PC-3 (cell line): ENCODE data around the gene ZNF432. TPM values are rescaled to one million over a fixed set of nuclear protein-coding genes. Genes with fewer than 3 reads are reported as not detected.

ENCODE experiments used
- ATAC-seq: fragments of 200-7000 bp; cut with Tn5 transposase; 2 replicates; pipeline ENCODE4 v1.9.1; 2020; ENCODE audit warnings: mild to moderate bottlenecking, moderate library complexity
- BruUV-seq: library from RNA; stranded (reverse); fragments of 400-500 nt; replicated peaks from 2 replicates; lab custom pipeline; 2021; lab: Mats Ljungman, UMichigan
- CTCF ChIA-PET: fragments of 300-600 bp; sonication (Branson Sonifier 250); formaldehyde crosslinking; loops from one replicate; lab custom pipeline; 2022; ENCODE audit warnings: antibody characterized with exemption; lab: Charles Lee
- POLR2A ChIA-PET: fragments of 300-600 bp; sonication (Branson Sonifier 250); formaldehyde crosslinking; loops from one replicate; lab custom pipeline; 2022; ENCODE audit warnings: antibody characterized with exemption; ENCODE audit not compliant: unreplicated experiment; lab: Charles Lee
- DNase-seq: peaks from one replicate; pipeline ENCODE4 v3.0.0-alpha.2; 2015
- H2AFZ ChIP-seq: fragments of 300-600 bp; sonication (generic); 2 replicates; pipeline ENCODE4 v1.6.0; 2016; ENCODE audit warnings: antibody characterized with exemption, low read length
- H3F3A ChIP-seq: fragments of 300-600 bp; sonication (generic); one replicate; pipeline ENCODE4 v1.6.0; 2017; ENCODE audit warnings: antibody characterized with exemption, low read length, control low read depth, mild to moderate bottlenecking; ENCODE audit not compliant: unreplicated experiment
- H3K27ac ChIP-seq: fragments of 300-600 bp; sonication (generic); 2 replicates; pipeline ENCODE4 v1.5.1; 2016; ENCODE audit warnings: mild to moderate bottlenecking, low read length
- H3K27me3 ChIP-seq: fragments of 300-600 bp; sonication (generic); 2 replicates; pipeline ENCODE4 v1.6.1; 2016; ENCODE audit warnings: low read length, mixed read lengths
- H3K36me3 ChIP-seq: fragments of 300-600 bp; sonication (generic); 2 replicates; pipeline ENCODE4 v1.6.1; 2016; ENCODE audit warnings: low read depth, mixed run types, low read length, mixed read lengths
- H3K4me1 ChIP-seq: fragments of 300-600 bp; sonication (generic); 2 replicates; pipeline ENCODE4 v1.5.1; 2016; ENCODE audit warnings: low read length; ENCODE audit not compliant: insufficient read depth
- H3K4me2 ChIP-seq: fragments of 300-600 bp; sonication (generic); 2 replicates; pipeline ENCODE4 v1.6.0; 2016; ENCODE audit warnings: low read length
- H3K4me3 ChIP-seq: fragments of 300-600 bp; sonication (generic); 2 replicates; pipeline ENCODE4 v1.5.1; 2016; ENCODE audit warnings: mild to moderate bottlenecking, low read length, mixed read lengths
- H3K79me2 ChIP-seq: fragments of 300-600 bp; sonication (generic); 2 replicates; pipeline ENCODE4 v1.6.1; 2017; ENCODE audit warnings: low read length, mixed read lengths
- H3K9ac ChIP-seq: fragments of 300-600 bp; sonication (generic); 2 replicates; pipeline ENCODE4 v1.6.0; 2016; ENCODE audit warnings: mild to moderate bottlenecking, low read length
- H3K9me2 ChIP-seq: fragments of 300-600 bp; sonication (generic); replicated peaks from 2 replicates; pipeline ENCODE4 v1.6.1; 2016; ENCODE audit warnings: mixed run types, low read length, mixed read lengths
- H3K9me3 ChIP-seq: fragments of 300-600 bp; sonication (generic); 2 replicates; pipeline ENCODE4 v1.6.1; 2016; ENCODE audit warnings: low read length, mixed read lengths
- H4K20me1 ChIP-seq: fragments of 300-600 bp; sonication (generic); 2 replicates; pipeline ENCODE4 v1.6.1; 2016; ENCODE audit warnings: low read length, mixed read lengths
- CTCF ChIP-seq: fragments of 300-600 bp; sonication (generic); conservative IDR thresholded peaks from 2 replicates; pipeline ENCODE4 v1.5.1; 2017; ENCODE audit warnings: antibody characterized with exemption, low read depth, mild to moderate bottlenecking, low read length
- EZH2 ChIP-seq: fragments of 300-600 bp; sonication (generic); IDR thresholded peaks from one replicate; pipeline ENCODE4 v1.6.1; 2017; ENCODE audit warnings: antibody characterized with exemption, mild to moderate bottlenecking, low read length; ENCODE audit not compliant: unreplicated experiment
- EZH2phosphoT487 ChIP-seq: fragments of 300-600 bp; sonication (generic); IDR thresholded peaks from 2 replicates; pipeline ENCODE4 v1.6.1; 2018; ENCODE audit warnings: mild to moderate bottlenecking, antibody characterized with exemption, low read length, borderline replicate concordance
- intact Hi-C: fragments of 100-400 bp; cut with micrococcal nuclease; formaldehyde crosslinking; loops from 2 replicates; pipeline ENCODE4 v1.9.0; 2023
- total RNA-seq: library from RNA; depleted of rRNA; stranded (reverse); fragments of >200 nt; gene quantifications from 2 replicates; pipeline ENCODE4 v1.2.3, GENCODE V29; 2014

Gene ZNF432
- total RNA-seq, 1 experiment from 2014 or later: 6.4 TPM

GRCh38 chr19:52069653-52070052 is 21.0 kb upstream of the ZNF432 start:
- ATAC-seq (no peak), DNase-seq (no peak)
- peak overlapping the region; percentile 23; the same call in 1 of the 2 replicates for H3K4me3 ChIP-seq
- H3K36me3 ChIP-seq: peaks cover 99% of the 10 kb centered on the region
- H3K27ac ChIP-seq: no peak overlapping the region
- peaks cover 85% of the 10 kb centered on the region for H3K9me3 ChIP-seq
- no peak overlapping the region for H3K9ac ChIP-seq
- no peaks in the 10 kb centered on the region for H4K20me1 ChIP-seq
- H3K27me3 ChIP-seq: no peaks in the 10 kb centered on the region
- H2AFZ ChIP-seq: no peak overlapping the region
- no peak overlapping the region for H3K4me2 ChIP-seq
- H3K4me1 ChIP-seq: no peaks in the 10 kb centered on the region
- no peaks in the 10 kb centered on the region for H3K79me2 ChIP-seq
- ChIA-PET POLR2A (no interaction called here), CTCF (no interaction called here)
- intact Hi-C loops: no loop called here
- no peaks in the 10 kb centered on the region for H3K9me2 ChIP-seq
- BruUV-seq: no TSS peak
- TF ChIP-seq EZH2phosphoT487 (no peak), CTCF (no peak), EZH2 (no peak)
- H3F3A ChIP-seq: no peaks in the 10 kb centered on the region

GRCh38 chr19:52066258-52066863 is 17.7 kb upstream of the ZNF432 start:
- CTCF ChIA-PET: no interaction called here
- no TSS peak for BruUV-seq

More at GRCh38 chr19:52066258-52066863, 17.7 kb upstream of the ZNF432 start:
- Histone ChIP-seq H3K27ac (no peak overlapping the region), H3K27me3 (no peaks in the 10 kb centered on the region), H4K20me1 (no peaks in the 10 kb centered on the region), H3K9me3 (peaks cover 82% of the 10 kb centered on the region), H3K4me1 (no peaks in the 10 kb centered on the region), H2AFZ (no peak overlapping the region), H3K9ac (no peak overlapping the region), H3K9me2 (no peaks in the 10 kb centered on the region), H3F3A (no peaks in the 10 kb centered on the region), H3K36me3 (peaks cover 93% of the 10 kb centered on the region), H3K79me2 (no peaks in the 10 kb centered on the region), H3K4me3 (no peak overlapping the region; the same call in 1 of the 2 replicates), H3K4me2 (no peak overlapping the region)
- POLR2A ChIA-PET: no interaction called here
- DNase-seq: no peak
- intact Hi-C loops: no loop called here
- TF ChIP-seq EZH2phosphoT487 (no peak), EZH2 (no peak), CTCF (no peak)
- ATAC-seq: no peak
